Pulmonary artery endothelial cell (primary cell): Measurements from ENCODE around the gene MAGOHB. TPM values are rescaled to one million over a fixed set of nuclear protein-coding genes. Genes with fewer than 3 reads are reported as not detected.
"Not testable (repeated sequence)": the region's sequence is repeated elsewhere in the genome, so short reads cannot be mapped to it uniquely, and the experiment has no call there.

Experiments used
- DNase-seq: peaks from one replicate; pipeline ENCODE4 v3.0.0-alpha.2; 2011; ENCODE audit warnings: low read depth, low spot score
- total RNA-seq: library from RNA; depleted of rRNA; stranded (reverse); fragments of >200 nt; gene quantifications from 2 replicates; pipeline ENCODE4 v1.2.3, GENCODE V29; 2014

MAGOHB gene
- total RNA-seq: 26.1 and 34.1 TPM in 2 replicates

DNA sequence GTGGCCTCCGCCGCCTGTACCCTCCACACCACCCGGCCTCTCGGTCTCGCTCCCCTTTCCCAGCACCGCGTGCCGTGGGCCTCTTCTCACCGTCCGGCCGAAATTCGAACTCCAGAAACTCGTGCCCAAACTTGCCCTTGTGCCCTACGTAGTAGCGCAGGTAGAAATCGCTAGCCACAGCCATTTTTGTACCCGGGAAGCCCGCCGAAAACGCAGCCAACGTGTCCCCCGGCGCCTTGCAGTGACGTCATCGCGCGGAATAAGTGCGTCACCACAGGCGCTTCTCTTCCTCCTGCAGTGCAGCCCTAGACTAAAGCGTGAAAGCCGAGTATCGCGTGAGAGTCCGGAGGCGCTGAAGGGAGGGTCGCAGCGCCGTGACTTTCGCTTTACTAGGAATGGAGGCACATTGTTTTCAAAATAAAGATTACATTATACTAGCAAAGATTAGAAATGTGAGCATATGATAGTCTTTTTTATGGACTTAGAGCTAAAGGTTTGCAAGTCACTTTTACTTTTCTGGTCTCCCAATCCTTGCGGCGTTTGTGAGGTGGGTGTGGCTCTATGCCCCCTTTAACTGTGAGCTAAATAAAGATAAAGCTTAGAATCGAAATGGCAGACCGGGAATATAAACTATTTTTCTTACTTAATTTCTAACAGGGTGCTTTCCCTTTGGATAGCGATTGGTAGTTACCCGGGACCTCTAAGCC lies at the start of gene MAGOHB:
Gene MAGOHB (minus strand): TSS at position 261 of the 707 bp plus-strand sequence. CDS start 77 bp downstream, at position 184.
- DNase-seq: peak; percentile 84

DNA sequence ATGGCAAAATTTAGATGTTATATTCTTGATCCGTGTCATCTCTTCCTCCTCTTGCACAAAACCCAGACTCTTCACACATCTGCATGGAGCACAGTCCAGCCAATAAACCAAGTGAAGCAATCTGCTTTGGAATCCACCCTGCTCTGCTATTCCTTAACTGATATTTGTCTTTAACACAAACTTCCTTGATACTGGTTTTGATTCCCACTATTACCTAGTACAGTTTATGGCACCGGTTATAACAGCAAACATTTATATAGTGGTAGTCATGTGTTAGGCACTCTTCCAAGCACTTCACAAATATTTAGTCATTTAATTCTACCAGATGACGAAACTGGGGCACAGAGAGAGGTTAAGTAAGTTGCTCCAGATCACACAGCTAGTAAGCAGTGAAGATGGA lies 47.9 kb upstream of the MAGOHB start:
- no peak for DNase-seq

DNA sequence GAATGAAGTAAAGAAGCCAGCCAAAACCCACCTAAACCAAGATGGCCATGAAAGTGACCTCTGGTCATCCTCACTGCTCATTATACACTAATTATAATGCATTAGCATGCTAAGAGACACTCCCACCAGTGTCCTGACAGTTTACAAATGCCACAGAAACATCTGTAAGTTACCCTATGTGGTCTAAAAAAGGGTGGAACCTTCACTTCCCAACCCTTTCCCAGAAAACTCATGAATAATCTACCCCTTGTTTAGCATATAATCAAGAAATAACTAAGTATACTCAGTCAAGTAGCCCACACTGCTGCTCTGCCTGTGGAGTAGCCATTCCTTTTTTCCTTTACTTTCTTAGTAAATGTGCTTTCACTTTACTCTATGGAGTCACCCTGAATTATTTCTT lies 40.6 kb upstream of the MAGOHB start:
- no peak for DNase-seq

DNA sequence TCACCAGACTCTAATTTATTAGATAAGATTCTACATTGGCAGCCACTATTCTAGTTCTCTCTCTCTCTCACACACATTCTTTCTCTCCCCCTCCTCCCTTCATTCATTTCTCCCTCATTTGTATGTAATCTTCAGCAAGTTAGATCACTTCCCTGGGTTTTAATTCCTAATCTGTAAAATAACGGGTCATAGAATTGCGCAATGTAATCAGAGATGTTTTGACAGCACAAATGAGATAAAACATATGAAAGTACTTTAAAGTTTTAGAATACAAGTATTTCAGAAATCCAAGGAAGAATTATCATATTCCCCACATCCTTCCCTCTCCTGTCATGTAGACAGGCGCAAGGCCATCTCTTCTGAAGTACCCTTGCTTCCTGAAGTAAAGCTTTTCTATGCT lies 38.8 kb upstream of the MAGOHB start:
- no peak for DNase-seq

DNA sequence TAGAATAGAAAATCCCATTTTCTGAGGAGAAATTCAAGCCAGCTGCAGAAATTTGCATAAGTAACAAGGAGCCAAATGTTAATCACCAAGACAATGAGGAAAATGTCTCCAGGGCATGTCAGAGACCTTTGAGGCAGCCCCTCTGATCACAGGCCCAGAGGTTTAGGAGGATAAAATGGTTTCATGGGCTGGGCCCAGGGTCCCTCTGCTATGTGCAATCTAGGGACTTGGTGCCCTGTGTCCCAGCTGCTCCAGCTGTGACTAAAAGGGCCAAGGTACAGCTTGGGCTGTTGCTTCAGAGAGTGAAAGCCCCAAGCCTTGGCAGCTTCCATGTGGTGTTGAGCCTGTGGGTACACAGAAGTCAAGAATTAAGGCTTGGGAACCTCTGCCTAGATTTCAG lies 33.2 kb upstream of the MAGOHB start:
- not testable (repeated sequence) for DNase-seq

DNA sequence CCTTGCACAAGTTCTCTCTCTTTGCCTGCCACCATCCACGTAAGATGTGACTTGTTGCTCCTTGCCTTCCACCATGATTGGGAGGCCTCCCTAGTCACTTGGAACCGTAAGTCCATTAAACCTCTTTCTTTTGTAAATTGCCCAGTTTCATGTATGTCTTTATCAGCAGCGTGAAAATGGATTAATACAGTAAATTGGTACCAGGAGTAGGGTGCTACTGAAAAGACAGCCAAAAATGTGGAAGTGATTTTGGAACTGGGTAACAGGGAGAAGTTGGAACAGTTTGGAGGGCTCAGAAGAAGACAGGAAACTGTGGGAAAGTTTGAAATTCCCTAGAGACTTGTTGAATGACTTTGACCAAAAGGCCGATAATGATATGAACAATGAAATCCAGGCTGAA lies 32.5 kb upstream of the MAGOHB start:
- no peak for DNase-seq

DNA sequence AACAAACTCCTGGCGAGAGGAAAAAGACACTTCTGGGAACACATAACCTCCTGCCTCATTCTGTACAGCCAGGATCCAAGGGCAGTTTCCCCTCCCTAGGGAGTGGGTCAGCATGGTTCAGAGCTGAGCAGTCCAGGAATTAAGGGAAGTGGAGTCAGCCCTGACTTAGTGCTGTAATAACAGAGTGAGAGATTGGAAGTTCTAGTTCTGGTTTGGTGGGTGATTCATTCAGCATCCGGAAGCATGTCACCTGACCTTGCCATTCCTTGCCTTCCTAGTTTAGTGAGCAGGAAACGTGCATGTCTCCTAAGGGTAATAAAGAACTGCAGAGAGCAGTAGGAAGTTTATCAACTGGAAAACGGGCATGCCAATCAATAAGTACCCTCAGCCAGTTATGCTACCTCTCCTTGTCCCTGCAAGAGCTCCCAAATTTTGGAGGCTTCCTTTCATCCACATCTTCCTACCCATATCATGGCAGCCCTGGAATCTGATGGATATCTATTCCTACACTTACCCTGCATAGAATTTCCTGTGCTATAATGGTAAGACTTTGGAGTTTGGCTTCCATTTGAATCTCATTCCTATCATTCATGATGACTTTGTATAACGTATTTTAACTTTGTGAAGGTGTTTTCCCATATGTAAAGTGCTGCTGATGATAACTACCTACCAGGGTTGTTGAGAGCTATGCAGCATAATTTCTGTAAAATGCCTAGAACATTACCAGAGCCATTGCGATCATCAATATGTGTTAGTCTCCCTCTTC lies 28.5 kb upstream of the MAGOHB start:
- peak; percentile 98 for DNase-seq

DNA sequence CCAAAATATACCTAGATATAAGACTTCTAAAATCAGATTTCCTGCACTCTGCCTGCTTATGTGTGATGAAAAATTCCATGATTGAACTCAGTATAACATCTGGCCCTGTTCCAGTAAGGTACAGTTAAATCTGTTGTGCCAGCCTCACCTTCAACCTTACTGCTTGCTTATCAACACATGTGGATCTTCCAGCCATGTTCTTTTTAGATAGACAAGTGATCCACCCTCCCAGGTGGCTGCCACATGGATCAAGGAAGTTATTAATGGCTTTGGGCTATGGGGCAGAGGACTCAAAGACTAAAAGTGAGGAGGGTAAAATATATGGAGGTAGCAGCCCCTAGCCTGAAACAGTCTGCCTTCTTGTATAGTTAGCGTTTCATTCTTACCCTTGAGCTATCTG lies 25.3 kb upstream of the MAGOHB start:
- no peak for DNase-seq

DNA sequence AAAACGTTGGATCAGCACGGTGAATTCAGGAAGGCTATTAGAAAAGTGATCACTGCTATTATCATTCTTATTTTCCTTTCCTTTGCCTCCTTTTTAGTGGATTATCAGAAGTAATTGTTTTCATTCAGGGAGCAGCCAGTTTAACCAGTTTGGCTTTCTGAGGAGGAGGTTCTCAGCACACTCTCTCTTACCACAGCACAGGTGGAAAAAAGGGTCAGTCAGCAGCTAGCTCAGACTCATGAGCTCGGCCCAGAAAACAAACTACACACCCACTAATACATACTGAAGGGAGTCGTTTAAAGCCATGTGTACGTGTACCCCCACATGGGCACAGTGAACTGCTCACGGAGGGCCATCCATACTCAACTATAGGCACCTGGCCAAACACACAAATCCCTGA lies 23.2 kb upstream of the MAGOHB start:
- no peak for DNase-seq

DNA sequence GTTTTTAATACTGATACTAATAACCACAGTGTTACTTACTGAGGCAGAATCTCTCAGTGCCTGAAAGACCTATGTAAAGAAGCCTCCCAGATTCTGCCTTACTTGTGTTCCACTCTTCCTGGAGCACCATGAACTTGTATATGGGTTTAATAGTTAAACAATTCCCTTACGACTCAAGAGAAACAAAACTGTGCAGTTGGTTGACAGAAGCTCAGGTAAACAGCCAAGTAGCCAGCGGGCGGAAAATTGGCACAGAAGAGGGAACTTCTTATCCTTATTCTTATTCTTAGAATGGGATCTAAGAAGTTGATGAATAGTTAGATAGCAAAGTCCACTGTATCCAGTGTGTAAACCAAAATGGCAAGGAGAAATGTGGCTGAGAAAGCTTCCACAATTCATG lies 22.7 kb upstream of the MAGOHB start:
- no peak for DNase-seq

DNA sequence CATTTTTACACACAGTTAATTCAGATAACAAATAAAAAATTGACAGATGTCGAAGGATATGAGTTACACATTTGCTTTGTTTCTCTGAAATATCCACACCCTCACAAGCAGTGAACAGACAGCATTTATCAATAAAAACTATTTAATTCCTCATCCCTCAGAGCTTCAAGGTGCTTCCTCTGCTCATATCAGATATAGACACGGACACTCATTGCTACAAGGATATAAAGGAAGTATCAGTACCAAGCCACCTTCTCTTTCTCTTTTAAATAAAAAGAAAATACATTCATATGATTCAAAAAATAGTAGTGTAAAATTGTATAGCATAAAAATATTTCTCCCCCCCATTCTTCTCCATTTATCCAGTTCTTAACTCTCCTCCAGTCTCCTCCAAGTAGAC lies 21.9 kb upstream of the MAGOHB start:
- no peak for DNase-seq

DNA sequence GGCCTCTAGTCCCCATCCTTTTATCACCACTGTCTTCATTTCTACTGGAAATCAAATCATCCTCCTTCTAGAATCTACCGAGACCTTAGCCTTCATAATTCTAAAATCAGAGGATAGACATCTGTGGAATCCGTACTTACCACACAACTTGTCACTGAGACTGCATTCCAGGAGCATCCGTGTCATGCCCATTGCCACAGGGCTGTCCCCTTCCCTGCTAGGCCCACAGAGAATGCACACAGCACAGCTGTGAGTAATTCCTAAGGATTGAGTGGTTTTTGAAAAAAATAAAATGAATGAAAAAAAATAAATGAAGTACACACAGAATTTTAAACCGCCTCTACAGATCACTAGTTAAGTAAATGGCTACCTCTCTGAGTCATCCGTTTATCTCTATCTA lies 21.0 kb upstream of the MAGOHB start:
- no peak for DNase-seq

DNA sequence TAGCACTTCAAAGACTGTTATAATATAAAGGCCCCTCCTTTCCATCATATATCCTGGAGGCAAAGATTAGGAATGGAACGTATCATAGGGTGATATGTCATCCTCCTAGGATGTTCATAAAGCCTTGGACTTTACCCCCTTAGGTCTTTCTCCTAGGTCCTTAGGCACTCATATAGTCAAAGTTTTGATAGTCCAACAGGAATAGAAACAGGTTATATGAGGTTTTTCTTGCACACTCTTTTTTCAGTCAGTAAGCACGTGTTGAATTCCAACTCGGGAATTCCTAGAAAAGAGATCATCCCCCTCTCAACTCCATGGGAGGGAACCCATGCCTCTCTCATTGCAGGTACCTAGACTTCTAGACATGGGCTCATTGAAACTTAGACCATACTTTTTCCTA lies 20.1 kb upstream of the MAGOHB start:
- no peak for DNase-seq

DNA sequence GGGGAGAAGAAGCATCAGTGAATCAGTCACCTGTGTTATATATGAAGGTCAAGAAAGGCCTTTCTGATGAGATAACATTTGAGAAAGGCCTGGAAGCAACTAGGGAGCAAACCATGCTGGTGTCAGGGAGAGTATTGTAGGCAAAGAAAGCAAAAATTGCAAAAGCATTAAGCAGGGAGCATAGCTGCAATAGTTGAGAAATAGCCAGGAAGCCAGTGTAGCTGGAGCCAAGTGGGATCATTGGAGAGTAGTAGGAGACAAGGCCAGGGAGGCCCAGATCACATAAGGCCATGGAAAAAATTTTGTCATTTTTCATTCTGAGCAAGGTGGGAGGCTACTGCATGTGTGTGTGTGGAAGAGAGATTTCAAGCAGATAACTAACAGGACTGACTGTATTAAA lies 18.8 kb upstream of the MAGOHB start:
- DNase-seq: no peak

DNA sequence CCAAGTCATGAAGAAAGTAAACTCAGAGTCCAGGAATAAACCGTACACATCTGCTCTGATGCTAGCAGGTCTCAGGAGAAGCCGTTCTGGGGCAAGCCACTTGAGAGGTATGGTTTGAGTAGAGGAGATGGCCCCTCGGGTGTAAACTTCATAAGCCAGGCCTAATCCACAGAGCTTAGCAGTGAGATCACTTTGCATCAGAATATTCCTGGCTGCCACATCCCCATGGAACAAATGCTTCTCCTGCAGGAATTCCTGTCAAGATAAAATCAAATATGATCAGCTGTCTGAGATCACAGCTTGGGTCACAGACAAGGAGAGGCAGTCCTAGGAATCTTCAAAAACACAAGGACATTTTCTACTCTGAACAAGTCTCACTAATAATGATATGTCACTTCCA lies 11.2 kb upstream of the MAGOHB start:
- no peak for DNase-seq

DNA sequence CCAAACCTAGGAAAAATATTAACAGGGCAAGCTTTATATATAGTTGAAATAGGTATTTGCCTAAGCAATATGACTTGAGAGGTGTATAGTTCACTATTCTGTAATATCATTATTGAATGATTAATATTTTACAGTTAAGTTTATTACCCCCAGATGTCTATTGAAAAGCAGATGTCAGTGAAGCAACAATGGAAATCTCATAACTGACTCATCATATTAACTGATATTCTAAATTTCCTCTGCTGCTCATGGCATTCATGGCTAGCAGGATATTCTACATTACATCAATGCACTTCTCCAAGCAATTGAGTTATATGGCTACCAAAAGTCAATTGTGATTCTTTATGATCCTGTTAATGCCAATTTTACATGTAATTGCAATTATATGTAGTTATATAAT lies 9.7 kb upstream of the MAGOHB start:
- DNase-seq: no peak

DNA sequence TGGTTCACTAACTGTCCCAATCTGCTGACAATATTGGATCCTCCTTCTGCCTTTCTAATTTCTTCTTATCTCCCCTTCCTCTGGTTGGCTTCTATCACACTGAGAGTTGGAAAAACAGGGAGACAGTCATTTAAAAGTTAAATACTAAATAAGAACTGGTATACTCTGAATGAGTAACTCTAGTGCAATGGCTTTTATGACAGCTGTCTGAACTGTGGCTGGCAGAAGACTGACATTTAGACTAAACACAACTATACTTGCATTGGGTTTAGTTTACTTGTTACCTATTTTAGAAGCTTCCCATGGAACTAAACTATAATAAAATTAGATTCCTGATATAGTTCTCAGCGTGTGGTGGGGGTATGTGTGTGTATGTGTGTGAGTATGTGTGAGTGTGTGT lies 7.9 kb upstream of the MAGOHB start:
- no peak for DNase-seq

DNA sequence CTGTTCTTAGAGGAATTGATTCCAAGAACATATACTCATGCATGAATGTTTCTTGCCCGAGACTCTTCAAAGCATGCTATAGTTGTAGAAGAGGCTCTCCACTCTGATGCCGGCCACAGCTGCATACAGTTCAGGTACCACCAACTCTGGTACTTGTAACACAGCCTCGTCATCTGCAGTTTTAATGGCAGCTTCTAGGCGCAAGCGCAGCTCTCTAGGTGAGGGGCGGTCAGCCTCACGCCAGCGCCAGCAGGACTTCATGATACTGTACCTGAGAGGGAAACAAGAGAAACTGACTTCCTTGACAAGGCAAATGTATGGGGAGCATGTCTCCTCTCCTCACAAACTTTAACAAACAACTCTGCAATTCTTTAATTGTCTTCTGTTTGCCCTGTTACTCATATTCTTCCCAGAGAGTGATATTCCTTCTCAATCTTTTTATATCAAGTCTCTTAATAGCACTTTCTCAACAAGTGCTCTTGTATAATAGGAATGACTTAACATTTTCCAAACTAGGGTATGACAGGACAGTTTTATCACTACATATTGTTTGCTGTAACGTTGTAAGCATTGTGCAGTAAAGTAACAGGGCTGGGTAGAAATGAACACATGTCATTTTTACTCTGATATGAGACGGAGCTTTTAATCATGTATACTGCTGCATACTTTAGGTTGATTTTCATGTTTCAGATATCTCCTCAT lies 6.8 kb upstream of the MAGOHB start:
- no peak for DNase-seq

DNA sequence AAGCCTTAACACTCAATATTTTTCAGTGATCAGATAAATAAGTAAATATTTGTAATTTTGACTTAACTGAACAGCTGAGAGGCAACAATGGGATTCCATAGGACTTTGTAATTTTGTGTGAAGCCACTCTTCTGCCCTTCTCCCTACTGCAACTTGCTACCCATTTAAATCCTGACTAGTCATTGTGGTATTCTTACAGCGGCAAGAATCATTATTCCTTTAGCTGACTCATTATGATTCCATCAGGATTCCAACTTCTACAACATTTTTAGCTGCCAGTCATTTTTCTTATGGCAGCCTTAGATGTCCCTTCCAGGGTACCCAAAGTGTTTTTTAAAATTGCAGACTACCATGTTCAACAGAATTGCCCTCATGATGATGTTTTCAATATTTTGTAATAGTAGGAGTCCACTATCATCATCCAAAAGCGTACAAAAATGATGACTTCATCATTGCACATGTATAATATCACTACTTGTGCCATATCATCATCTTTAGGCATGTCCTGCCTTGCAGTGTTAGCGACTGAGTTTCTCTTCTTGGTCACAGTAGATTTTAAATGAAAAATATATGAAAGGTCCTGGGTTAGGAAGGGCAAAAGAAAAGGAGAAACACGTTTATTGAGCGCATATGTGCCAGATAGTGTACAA lies 5.1 kb upstream of the MAGOHB start:
- no peak for DNase-seq

DNA sequence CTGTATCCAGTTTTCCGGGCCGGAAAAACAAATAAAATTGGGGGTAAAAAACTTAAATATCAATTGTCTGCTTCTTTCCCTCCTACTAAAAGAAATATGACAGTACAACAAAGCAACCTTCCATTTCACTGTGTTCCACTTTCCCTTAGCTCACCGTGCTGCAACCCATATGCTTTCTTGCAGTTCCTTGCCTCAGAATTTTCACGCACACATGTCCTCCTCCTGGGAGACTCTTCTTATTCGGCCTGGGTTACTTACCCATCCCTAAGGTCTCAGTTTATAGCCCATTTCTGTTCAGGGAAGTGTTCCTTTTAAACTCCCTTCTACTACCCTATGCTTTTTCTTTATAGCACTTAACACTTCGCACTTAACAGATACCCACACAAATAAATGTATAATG lies 4.5 kb upstream of the MAGOHB start:
- no peak for DNase-seq

DNA sequence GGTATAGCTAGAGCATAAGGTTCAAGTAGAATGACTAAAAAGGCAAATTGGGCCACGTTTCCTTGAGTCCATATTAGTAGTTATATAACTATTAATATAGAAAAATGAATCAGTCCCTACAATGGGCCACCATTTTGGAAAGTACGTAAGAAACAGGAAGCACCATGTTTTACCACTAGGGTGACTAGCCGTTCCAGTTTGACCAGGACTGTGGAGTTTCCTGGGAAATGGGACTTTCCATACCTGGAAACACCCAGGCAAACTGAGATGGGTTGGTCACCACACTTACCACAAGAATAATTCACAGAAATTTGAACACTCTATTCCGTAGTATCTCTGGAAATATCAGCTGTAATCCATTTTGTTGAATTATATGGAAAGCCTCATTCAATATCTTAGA lies 2.1 kb upstream of the MAGOHB start:
- DNase-seq: no peak

DNA sequence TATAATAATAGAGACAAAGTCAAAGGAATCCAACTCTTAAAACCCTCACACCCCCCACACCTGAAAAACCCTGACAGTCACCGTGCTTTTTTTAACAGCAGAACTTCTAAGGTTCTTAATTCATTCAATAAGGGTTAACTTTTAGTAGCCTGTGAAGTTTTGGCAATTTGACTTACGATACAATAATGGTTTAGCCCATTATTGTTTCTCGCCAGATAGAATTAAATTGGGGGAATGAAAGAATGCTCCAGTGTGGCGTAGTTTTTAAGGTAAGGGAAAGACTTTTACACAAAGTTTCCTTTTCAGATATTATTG lies 604 bp upstream of the MAGOHB start:
- DNase-seq: no peak
